ENCODE data around the gene ATXN10.

The ATXN10 gene

DNA sequence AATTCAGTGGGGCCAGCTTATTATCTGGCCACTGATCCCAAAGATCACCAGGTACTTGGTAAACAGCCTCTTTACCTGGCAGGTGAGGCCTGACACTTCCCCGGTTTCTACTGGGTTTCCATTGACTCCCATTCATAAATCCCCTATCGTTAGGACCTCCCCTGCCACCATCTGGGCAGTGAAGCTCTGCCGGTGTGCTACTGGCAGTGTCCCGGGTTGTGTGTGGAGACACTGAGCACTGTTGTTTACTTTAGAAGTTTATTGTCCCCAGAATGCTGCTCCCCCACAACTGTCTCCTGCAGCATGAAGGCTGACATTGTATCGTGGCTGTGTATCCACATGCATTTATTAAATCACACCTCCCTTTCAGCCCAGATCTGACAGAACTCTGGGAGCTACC lies 162.6 kb downstream of the ATXN10 start:
- DNase-seq, result no peak

- no peak for DNase-seq
Measured at GRCh38 chr22:45834795-45835194, 163.2 kb downstream of the ATXN10 start.

- no peak for DNase-seq
Measured at GRCh38 chr22:45836418-45837169, 165.0 kb downstream of the ATXN10 start.

GRCh38 chr22:45837508-45837907 lies 165.9 kb downstream of the ATXN10 start:
- DNase-seq, result no peak

- no peak for DNase-seq
Measured at GRCh38 chr22:45838305-45838887, 166.8 kb downstream of the ATXN10 start.

GRCh38 chr22:45840483-45840882 lies 168.8 kb downstream of the ATXN10 start:
- DNase-seq, result no peak

- DNase-seq, result no peak
Measured at GRCh38 chr22:45842291-45842991, 170.8 kb downstream of the ATXN10 start.

GRCh38 chr22:45843031-45843430 lies 171.4 kb downstream of the ATXN10 start:
- no peak for DNase-seq

- DNase-seq, result peak; percentile 78
Measured at GRCh38 chr22:45843986-45844385, 172.4 kb downstream of the ATXN10 start.

GRCh38 chr22:45845076-45845487 lies 173.4 kb downstream of the ATXN10 start:
- DNase-seq, result peak; percentile 67

DNA sequence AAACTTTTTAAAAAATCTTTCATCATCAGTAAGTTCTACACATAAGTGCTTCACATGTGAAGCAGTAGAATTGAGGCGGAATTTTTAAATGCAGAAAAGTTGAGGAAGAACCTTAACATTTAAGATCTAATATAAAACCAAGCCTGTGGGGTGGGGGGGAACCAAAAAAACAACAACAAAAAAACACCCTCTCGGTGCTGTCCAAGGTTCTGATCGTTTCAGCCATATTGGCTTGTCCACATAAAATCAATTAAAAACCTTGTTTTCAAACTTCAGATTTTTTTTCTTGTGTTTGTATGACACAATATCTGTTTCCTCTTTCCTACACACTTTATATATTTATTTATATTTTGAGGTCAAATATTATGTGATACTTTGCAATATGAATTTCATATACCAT lies 175.3 kb downstream of the ATXN10 start:
- no peak for DNase-seq

- no peak for DNase-seq
Measured at GRCh38 chr22:45848904-45849303, 177.3 kb downstream of the ATXN10 start.

DNA sequence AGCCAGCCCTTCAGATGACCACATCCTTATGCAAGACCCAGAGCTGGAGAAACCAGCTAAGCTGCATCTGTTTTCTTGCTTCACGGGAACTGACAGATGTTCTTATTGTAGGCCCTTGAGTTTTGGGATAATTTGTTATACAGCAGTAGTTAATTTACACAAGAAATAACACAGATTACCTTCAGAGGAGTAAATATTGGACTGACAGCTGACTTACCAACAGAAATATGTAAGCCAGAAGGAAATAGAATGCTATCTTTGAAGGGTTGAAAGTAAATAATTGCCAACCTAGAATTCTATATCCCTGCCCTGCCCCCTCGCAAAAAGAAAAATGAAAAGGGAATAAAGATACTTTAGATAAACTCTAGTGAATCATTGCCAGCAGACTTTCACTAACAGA lies 181.2 kb downstream of the ATXN10 start:
- no peak for DNase-seq

DNA sequence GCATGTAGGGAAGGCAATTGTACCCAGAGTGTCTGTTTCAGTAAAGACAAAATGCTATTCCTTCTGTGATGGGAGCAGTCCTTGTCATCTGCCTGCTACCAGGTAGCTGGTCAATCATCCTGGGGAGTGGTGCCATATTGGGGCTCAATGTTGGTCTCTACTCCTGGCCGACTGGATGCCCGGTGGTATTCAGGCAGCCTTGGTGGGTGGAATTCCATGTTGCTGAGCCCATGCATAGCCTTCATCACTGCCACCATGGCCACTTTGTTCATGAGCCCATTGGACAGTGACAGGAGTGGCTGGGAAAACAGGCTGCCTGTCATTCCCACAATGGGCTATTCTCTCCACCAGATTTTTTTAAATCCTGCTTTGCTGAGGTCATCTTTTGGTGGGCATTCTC lies 184.3 kb downstream of the ATXN10 start:
- no peak for DNase-seq

DNA sequence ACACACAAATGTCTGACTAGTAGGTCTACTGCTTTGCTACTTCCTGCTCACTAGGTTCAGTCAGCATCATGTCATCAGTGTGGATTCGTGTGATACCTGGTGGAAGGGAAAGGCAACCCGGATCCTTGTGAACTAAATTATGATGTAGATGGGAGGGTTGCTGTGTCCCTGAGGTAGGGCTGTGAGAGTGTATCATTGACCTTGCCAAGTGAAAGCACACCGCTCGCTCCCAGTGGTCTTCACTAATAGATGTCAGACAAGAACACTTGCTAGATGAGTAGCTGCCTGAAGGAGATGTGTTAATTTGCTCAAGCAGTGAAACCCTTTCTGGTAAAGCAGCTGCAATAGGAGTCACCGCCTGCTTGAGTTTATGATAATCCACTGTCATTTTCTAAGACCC lies 185.9 kb downstream of the ATXN10 start:
- DNase-seq, result no peak

GRCh38 chr22:45859231-45860161 lies 187.9 kb downstream of the ATXN10 start:
- no peak for DNase-seq

DNA sequence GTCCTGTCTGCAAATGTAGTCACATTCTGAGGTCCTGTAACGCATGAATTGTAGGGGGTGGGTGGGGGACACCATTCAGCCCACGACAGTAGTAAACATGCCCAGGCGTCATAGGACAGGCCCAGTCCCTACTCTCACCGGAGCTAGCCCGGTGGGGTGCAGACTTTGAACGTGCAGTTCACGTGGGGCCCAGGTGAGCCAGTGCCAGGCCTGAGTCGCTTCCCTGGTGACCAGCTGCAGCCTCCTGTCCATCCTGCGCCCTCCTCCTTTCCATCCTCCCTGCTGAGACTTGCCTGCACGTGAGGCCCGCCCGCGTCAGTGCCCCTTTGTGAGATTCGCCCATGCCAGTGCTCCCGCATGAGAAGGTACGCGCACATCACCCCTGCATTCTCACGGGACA lies 188.6 kb downstream of the ATXN10 start:
- DNase-seq, result no peak

DNA sequence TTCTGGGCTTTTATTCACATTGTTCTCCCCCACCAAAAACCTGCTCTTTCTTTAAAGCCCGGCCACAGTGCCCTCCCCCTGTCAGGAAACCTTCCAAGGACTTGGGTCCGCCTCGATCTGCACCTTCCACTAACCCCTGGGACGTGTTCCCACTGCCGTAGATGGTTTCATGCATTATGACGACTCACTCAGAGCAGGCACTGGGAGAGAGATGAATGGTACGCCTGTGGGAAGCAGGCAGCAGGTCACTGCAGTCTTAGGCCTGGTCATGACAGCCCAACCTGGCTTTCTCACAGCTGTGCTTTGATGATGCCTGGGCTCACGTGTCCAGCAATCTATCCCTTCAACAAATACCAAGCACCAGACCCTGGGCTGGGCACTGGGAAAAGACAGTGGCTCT lies 189.6 kb downstream of the ATXN10 start:
- no peak for DNase-seq

GRCh38 chr22:45863981-45864751 lies 192.5 kb downstream of the ATXN10 start:
- peak; percentile 87 for DNase-seq

DNA sequence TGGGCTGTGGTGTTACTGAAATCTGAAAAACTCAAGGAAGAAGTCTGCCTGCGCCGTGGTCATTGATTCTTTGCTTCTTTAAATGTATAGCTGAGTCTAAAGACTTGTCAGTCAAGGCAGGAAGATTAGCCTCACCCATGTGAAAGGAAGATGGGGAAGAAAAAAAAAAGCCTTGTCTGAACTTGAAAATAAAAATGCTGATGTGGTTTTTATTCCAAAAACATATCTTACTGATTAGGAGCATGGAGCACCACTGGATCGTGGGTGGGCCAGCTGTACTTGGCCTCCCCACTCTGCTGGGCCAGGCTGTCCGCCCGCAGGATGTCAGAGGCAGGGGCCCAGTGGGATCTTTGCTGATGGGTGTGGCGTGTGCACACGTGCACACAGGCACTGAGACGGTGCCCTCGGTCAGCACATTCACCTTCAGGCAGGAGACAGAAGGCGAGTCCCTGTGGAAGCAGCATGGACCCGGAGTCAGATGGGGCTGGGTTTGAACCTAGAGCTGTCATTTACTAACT lies 193.4 kb downstream of the ATXN10 start:
- no peak for DNase-seq

- DNase-seq, result no peak
Measured at GRCh38 chr22:45865561-45866125, 194.0 kb downstream of the ATXN10 start.
